GM23338 (cell line): ENCODE results near the gene ARHGEF39. TPM values are rescaled to one million over a fixed set of nuclear protein-coding genes. Genes with fewer than 3 reads are reported as not detected.
"Not testable (repeated sequence)": the region's sequence is repeated elsewhere in the genome, so short reads cannot be mapped to it uniquely, and the experiment has no call there.

Source experiments
- ATAC-seq: fragments of 200-7000 bp; cut with Tn5 transposase; 3 replicates; pipeline ENCODE4 v1.9.1; 2020
- DNase-seq: peaks from one replicate; pipeline ENCODE4 v3.0.0-alpha.2; 2015; ENCODE audit warnings: low spot score
- H2AFZ ChIP-seq: fragments of 200-600 bp; sonication (generic); 2 replicates; pipeline ENCODE4 v1.8.0; 2016; ENCODE audit warnings: antibody characterized with exemption, mild to moderate bottlenecking, moderate library complexity
- H3F3A ChIP-seq: fragments of 200-600 bp; sonication (generic); replicated peaks from 2 replicates; pipeline ENCODE4 v1.8.0; 2017; ENCODE audit warnings: antibody characterized with exemption, mixed run types, low read depth
- H3K27ac ChIP-seq: fragments of 200-600 bp; sonication (generic); 2 replicates; pipeline ENCODE4 v1.6.1; 2016; ENCODE audit warnings: low read depth
- H3K27me3 ChIP-seq: fragments of 200-600 bp; sonication (generic); 2 replicates; pipeline ENCODE4 v1.8.0; 2016; ENCODE audit warnings: mild to moderate bottlenecking, mixed run types, moderate library complexity; ENCODE audit not compliant: insufficient read depth
- H3K36me3 ChIP-seq: fragments of 200-600 bp; sonication (generic); 2 replicates; pipeline ENCODE4 v1.8.0; 2016; ENCODE audit warnings: mild to moderate bottlenecking; ENCODE audit not compliant: insufficient read depth
- H3K4me1 ChIP-seq: fragments of 200-600 bp; sonication (generic); 2 replicates; pipeline ENCODE4 v1.8.0; 2016; ENCODE audit warnings: mild to moderate bottlenecking, moderate library complexity; ENCODE audit not compliant: insufficient read depth
- H3K4me2 ChIP-seq: fragments of 200-600 bp; sonication (generic); 2 replicates; pipeline ENCODE4 v1.7.1; 2017; ENCODE audit warnings: mixed run types
- H3K4me3 ChIP-seq: fragments of 200-600 bp; sonication (generic); 2 replicates; pipeline ENCODE4 v1.6.1; 2016; ENCODE audit warnings: mixed run types
- H3K79me2 ChIP-seq: fragments of 200-600 bp; sonication (generic); replicated peaks from 2 replicates; pipeline ENCODE4 v1.8.0; 2017; ENCODE audit warnings: mild to moderate bottlenecking; ENCODE audit not compliant: insufficient read depth
- H3K9me2 ChIP-seq: fragments of 200-600 bp; sonication (generic); 2 replicates; pipeline ENCODE4 v1.8.0; 2017; ENCODE audit not compliant: insufficient read depth
- H4K20me1 ChIP-seq: fragments of 200-600 bp; sonication (generic); replicated peaks from 2 replicates; pipeline ENCODE4 v1.8.0; 2017; ENCODE audit warnings: mild to moderate bottlenecking; ENCODE audit not compliant: insufficient read depth
- H3K27ac Mint-ChIP-seq: 2 replicates; pipeline ENCODE4 v1.8.0; 2020; ENCODE audit warnings: inconsistent platforms, mild to moderate bottlenecking, moderate library complexity, mixed read lengths
- H3K27me3 Mint-ChIP-seq: 3 replicates; pipeline ENCODE4 v1.8.0; 2022; ENCODE audit warnings: low read depth, mild to moderate bottlenecking, moderate library complexity, mixed read lengths, inconsistent platforms; ENCODE audit not compliant: insufficient read depth, poor library complexity
- H3K36me3 Mint-ChIP-seq: 3 replicates; pipeline ENCODE4 v1.8.0; 2021; ENCODE audit warnings: low read depth, mild to moderate bottlenecking, inconsistent platforms, moderate library complexity, mixed read lengths
- H3K4me1 Mint-ChIP-seq: 3 replicates; pipeline ENCODE4 v1.8.0; 2020; ENCODE audit warnings: mild to moderate bottlenecking, inconsistent platforms, mixed read lengths
- H3K4me3 Mint-ChIP-seq: 3 replicates; pipeline ENCODE4 v1.8.0; 2021; ENCODE audit warnings: moderate library complexity, mild to moderate bottlenecking, inconsistent platforms, mixed read lengths
- H3K9me3 Mint-ChIP-seq: 3 replicates; pipeline ENCODE4 v1.8.0; 2020; ENCODE audit warnings: moderate library complexity, mild to moderate bottlenecking, inconsistent platforms, mixed read lengths
- CREB1 ChIP-seq: fragments of 250-450 bp; sonication (Bioruptor Pico); IDR thresholded peaks from 2 replicates; pipeline ENCODE4 v1.5.0; 2020; ENCODE audit warnings: low read depth, mild to moderate bottlenecking, moderate library complexity
- CTCF ChIP-seq, 2 experiments: fragments of 200-600 bp in 1 of 2; sonication (generic) in 1 of 2; conservative IDR thresholded peaks; 2 replicates each; pipeline versions ENCODE4 v1.5.1 to v1.6.1; 2016 to 2017; ENCODE audit warnings: antibody characterized with exemption in 2 of 2, low read depth in 2 of 2, mild to moderate bottlenecking in 2 of 2, moderate library complexity in 1 of 2
- EZH2 ChIP-seq: fragments of 200-600 bp; sonication (generic); IDR thresholded peaks from one replicate; pipeline ENCODE4 v1.8.0; 2017; ENCODE audit warnings: antibody characterized with exemption, mild to moderate bottlenecking, low read depth; ENCODE audit not compliant: unreplicated experiment
- EZH2phosphoT487 ChIP-seq: fragments of 200-600 bp; sonication (generic); IDR thresholded peaks from one replicate; pipeline ENCODE4 v1.8.1; 2018; ENCODE audit warnings: antibody characterized with exemption; ENCODE audit not compliant: unreplicated experiment
- JUNB ChIP-seq: IDR thresholded peaks from one replicate; pipeline ENCODE4 v1.6.1; 2016; ENCODE audit warnings: antibody characterized with exemption; ENCODE audit not compliant: unreplicated experiment
- NANOG ChIP-seq: IDR thresholded peaks from 2 replicates; pipeline ENCODE4 v1.6.1; 2016; ENCODE audit warnings: antibody characterized with exemption, borderline replicate concordance
- POLR2AphosphoS5 ChIP-seq: IDR thresholded peaks from 2 replicates; pipeline ENCODE4 v1.6.1; 2016; ENCODE audit warnings: antibody characterized with exemption, low read depth
- REST ChIP-seq: IDR thresholded peaks from one replicate; pipeline ENCODE4 v1.6.1; 2018; ENCODE audit warnings: antibody characterized with exemption; ENCODE audit not compliant: unreplicated experiment
- STAT1 ChIP-seq: IDR thresholded peaks from one replicate; pipeline ENCODE4 v1.6.1; 2016; ENCODE audit warnings: antibody characterized with exemption; ENCODE audit not compliant: unreplicated experiment
- ZNF114 ChIP-seq: fragments of 250-450 bp; sonication (Bioruptor Pico); IDR thresholded peaks from 2 replicates; pipeline ENCODE4 v1.5.0; 2020; ENCODE audit warnings: mild to moderate bottlenecking, moderate library complexity
- ZNF331 ChIP-seq: fragments of 250-450 bp; sonication (Bioruptor Pico); IDR thresholded peaks from 2 replicates; pipeline ENCODE4 v1.5.0; 2020; ENCODE audit warnings: low read depth, mild to moderate bottlenecking, moderate library complexity
- ZNF462 ChIP-seq: fragments of 250-450 bp; sonication (Bioruptor Pico); IDR thresholded peaks from 2 replicates; pipeline ENCODE4 v1.5.0; 2020; ENCODE audit warnings: mild to moderate bottlenecking, moderate library complexity
- polyA plus RNA-seq: library from polyadenylated mRNA; unstranded; fragments of >200 nt; fragmentation: Nextera tagmentation; extraction: Ambion mirVana; gene quantifications from 2 replicates; pipeline ENCODE4 v1.2.1, GENCODE V29; 2016
- total RNA-seq: library from RNA; depleted of rRNA; stranded (reverse); fragments of >200 nt; shearing (Covaris generic); gene quantifications from 2 replicates; pipeline ENCODE4 v1.2.3, GENCODE V29; 2014

The ARHGEF39 gene
- total and polyA plus RNA-seq, 2 experiments from 2014 or later = 16.8 to 31.0 TPM

GRCh38 chr9:35612843-35613242, 52.2 kb downstream of the ARHGEF39 start:
- Histone ChIP-seq H3K9me2 (no peaks in the 10 kb centered on the region), H3K36me3 (no peaks in the 10 kb centered on the region), H3F3A (peaks cover 15% of the 10 kb centered on the region), H2AFZ (no peak overlapping the region), H3K79me2 (no peaks in the 10 kb centered on the region), H4K20me1 (no peaks in the 10 kb centered on the region; the same call in 1 of the 2 replicates), H3K4me3 (no peak overlapping the region), H3K4me1 (peaks cover 14% of the 10 kb centered on the region), H3K4me2 (no peak overlapping the region), H3K27ac (no peak overlapping the region), H3K27me3 (peaks cover 24% of the 10 kb centered on the region)
- peaks cover 4% of the 10 kb centered on the region; the same call in 2 of the 3 replicates for H3K36me3 Mint-ChIP-seq
- TF ChIP-seq ZNF462 (CRISPR knock-in tag) (no peak), EZH2 (no peak), ZNF114 (CRISPR knock-in tag) (no peak), ZNF331 (CRISPR knock-in tag) (no peak), CTCF (conservative IDR thresholded peaks at IDR 0.05; ENCODE audit: low read depth in 2 of 2) (no peak), POLR2AphosphoS5 (no peak), STAT1 (no peak), NANOG (no peak), CREB1 (CRISPR knock-in tag) (no peak), REST (no peak), EZH2phosphoT487 (no peak), JUNB (no peak)
- H3K4me3 Mint-ChIP-seq = no peak overlapping the region
- ATAC-seq = no peak
- no peaks in the 10 kb centered on the region for H3K9me3 Mint-ChIP-seq
- H3K27ac Mint-ChIP-seq = no peak overlapping the region
- H3K27me3 Mint-ChIP-seq = peaks cover 19% of the 10 kb centered on the region
- no peak for DNase-seq
- peaks cover 14% of the 10 kb centered on the region for H3K4me1 Mint-ChIP-seq

GRCh38 chr9:35612066-35612465, 52.9 kb downstream of the ARHGEF39 start:
- Mint-ChIP-seq H3K27me3 (peaks cover 12% of the 10 kb centered on the region), H3K4me1 (peaks cover 11% of the 10 kb centered on the region)
- not testable (repeated sequence) for DNase-seq, H4K20me1 ChIP-seq, H3K27ac ChIP-seq, H3K4me3 Mint-ChIP-seq, H3K4me3 ChIP-seq, H3K4me2 ChIP-seq, H3K79me2 ChIP-seq, H2AFZ ChIP-seq, H3K9me2 ChIP-seq, H3K9me3 Mint-ChIP-seq, H3K36me3 ChIP-seq, H3K4me1 ChIP-seq, H3K27ac Mint-ChIP-seq, ATAC-seq, H3K36me3 Mint-ChIP-seq
- H3F3A ChIP-seq = peaks cover 10% of the 10 kb centered on the region
- H3K27me3 ChIP-seq = peaks cover 16% of the 10 kb centered on the region
